Hepatocyte (in vitro differentiated cells): ENCODE data around the gene IMMP2L.

Source experiments
- CTCF ChIP-seq: fragments of 200-600 bp; sonication (generic); IDR thresholded peaks from 2 replicates; pipeline ENCODE4 v1.5.1; 2016; ENCODE audit warnings: antibody characterized with exemption, mild to moderate bottlenecking; ENCODE audit not compliant: poor library complexity
- EZH2 ChIP-seq: fragments of 200-600 bp; sonication (generic); IDR thresholded peaks from 2 replicates; pipeline ENCODE4 v1.6.1; 2016; ENCODE audit warnings: antibody characterized with exemption, mild to moderate bottlenecking, borderline replicate concordance
- EZH2phosphoT487 ChIP-seq: fragments of 200-600 bp; sonication (generic); IDR thresholded peaks from one replicate; pipeline ENCODE4 v1.6.1; 2018; ENCODE audit warnings: antibody characterized with exemption, mild to moderate bottlenecking, low read depth, moderate library complexity; ENCODE audit not compliant: unreplicated experiment, severe bottlenecking

DNA sequence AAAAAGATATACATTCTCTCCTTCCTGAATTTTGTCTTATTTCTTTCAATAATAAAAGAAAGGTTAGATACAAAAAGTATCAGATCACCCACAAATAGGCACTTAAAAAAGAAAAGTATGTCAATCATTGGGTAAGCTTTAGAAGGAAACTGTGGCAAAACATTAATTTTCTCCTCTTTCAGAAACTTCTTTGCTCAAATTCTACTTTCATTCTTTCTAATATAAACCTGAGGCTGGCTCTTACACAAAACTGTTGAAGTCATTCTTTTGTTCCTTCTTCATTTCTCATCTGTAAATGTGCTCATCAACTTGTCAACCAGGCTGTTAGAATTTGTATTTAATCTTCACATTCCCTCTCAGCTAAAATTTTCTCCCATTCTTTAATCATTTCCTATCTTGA, 346.7 kb downstream of the IMMP2L start:
- TF ChIP-seq EZH2 (no peak), CTCF (no peak), EZH2phosphoT487 (no peak)
